HL-60/S4 (cell line): ENCODE measurements around the gene PDE6D.
"Not testable (repeated sequence)": the region's sequence is repeated elsewhere in the genome, so short reads cannot be mapped to it uniquely, and the experiment has no call there.

Source experiments
- in situ Hi-C: fragments of 300-500 bp; cut with MboI; formaldehyde crosslinking; loops from 2 replicates; pipeline ENCODE4 v1.14.3; 2022; ENCODE audit warnings: low sequenced_read_pairs

The PDE6D gene

GRCh38 chr2:231720987-231721966, 59.8 kb downstream of the PDE6D start:
- in situ Hi-C loops, result no loop called here

GRCh38 chr2:231720292-231720986, 60.6 kb downstream of the PDE6D start:
- in situ Hi-C loops, result no loop called here

GRCh38 chr2:231718799-231719198, 62.3 kb downstream of the PDE6D start:
- in situ Hi-C loops, result no loop called here

GRCh38 chr2:231717281-231718171, 63.6 kb downstream of the PDE6D start:
- in situ Hi-C loops, result no loop called here

- in situ Hi-C loops, result no loop called here
Observed at GRCh38 chr2:231716666-231717280, 64.3 kb downstream of the PDE6D start.

GRCh38 chr2:231715988-231716616, 65.0 kb downstream of the PDE6D start:
- in situ Hi-C loops, result no loop called here

- in situ Hi-C loops, result no loop called here
Observed at GRCh38 chr2:231715499-231715837, 65.6 kb downstream of the PDE6D start.

- in situ Hi-C loops, result no loop called here
Observed at GRCh38 chr2:231714639-231715498, 66.2 kb downstream of the PDE6D start.

GRCh38 chr2:231713730-231714638, 67.1 kb downstream of the PDE6D start:
- in situ Hi-C loops, result no loop called here

GRCh38 chr2:231713406-231713729, 67.7 kb downstream of the PDE6D start:
- in situ Hi-C loops, result not testable (repeated sequence)

- in situ Hi-C loops, result not testable (repeated sequence)
Observed at GRCh38 chr2:231712451-231713021, 68.5 kb downstream of the PDE6D start.

GRCh38 chr2:231711677-231712450, 69.2 kb downstream of the PDE6D start:
- in situ Hi-C loops, result no loop called here

GRCh38 chr2:231710799-231711676, 70.0 kb downstream of the PDE6D start:
- in situ Hi-C loops, result no loop called here

- in situ Hi-C loops, result loop anchor here (5.0 kb wide), 1 partner anchor 98 kb away; no protein-coding TSS in a partner anchor
Observed at GRCh38 chr2:231709981-231710798, 70.9 kb downstream of the PDE6D start.

GRCh38 chr2:231709636-231709980, 71.5 kb downstream of the PDE6D start:
- in situ Hi-C loops, result loop anchor here (5.0 kb wide), 1 partner anchor 97 kb away; no protein-coding TSS in a partner anchor
